ENCODE data around the gene MESP2.

Gene MESP2

DNA sequence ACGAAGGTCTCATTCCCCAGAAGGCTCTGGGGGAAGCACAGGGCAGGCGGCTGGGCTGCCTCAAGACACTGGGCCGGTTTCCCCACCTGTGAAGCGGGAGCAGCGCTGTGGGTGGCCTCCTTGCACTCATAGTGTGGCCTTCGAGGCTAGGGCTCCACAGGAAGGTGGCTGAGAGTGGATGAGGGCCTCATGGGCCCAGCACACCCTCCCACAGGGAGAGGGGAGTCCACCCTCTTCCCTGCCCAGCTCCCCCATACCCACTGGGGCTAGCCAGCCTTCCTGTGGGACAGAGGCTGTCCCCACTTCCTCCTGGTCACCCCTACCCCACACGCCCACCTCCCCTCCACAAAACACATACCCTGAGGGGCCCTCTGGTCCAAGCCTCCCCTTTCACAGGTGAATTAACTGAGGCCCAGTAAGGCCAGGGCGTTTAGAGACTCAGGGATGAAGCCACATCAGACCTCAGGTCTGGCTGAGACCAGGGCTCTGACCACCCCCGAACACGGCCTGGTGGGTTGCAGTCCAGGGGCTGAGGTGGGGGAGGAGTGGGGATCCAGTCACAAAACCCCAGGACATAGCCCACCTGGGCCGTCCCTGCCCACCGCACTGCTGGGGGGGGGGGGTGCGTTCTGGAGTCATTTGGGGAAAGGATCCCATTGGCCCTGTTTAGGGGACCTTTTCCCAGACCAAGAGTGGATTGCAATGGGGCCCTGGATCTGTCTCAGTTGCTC lies 37.4 kb downstream of the MESP2 start:
- peak overlapping the region; percentile 91 for H3K4me3 ChIP-seq (replicated peaks; ENCODE audit: low read depth, low read length)
- TF ChIP-seq, protein P1, sequence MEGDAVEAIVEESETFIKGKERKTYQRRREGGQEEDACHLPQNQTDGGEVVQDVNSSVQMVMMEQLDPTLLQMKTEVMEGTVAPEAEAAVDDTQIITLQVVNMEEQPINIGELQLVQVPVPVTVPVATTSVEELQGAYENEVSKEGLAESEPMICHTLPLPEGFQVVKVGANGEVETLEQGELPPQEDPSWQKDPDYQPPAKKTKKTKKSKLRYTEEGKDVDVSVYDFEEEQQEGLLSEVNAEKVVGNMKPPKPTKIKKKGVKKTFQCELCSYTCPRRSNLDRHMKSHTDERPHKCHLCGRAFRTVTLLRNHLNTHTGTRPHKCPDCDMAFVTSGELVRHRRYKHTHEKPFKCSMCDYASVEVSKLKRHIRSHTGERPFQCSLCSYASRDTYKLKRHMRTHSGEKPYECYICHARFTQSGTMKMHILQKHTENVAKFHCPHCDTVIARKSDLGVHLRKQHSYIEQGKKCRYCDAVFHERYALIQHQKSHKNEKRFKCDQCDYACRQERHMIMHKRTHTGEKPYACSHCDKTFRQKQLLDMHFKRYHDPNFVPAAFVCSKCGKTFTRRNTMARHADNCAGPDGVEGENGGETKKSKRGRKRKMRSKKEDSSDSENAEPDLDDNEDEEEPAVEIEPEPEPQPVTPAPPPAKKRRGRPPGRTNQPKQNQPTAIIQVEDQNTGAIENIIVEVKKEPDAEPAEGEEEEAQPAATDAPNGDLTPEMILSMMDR (IDR thresholded peaks at IDR 0.05; ENCODE audit: low read depth, low read length, missing control alignments): no peak

DNA sequence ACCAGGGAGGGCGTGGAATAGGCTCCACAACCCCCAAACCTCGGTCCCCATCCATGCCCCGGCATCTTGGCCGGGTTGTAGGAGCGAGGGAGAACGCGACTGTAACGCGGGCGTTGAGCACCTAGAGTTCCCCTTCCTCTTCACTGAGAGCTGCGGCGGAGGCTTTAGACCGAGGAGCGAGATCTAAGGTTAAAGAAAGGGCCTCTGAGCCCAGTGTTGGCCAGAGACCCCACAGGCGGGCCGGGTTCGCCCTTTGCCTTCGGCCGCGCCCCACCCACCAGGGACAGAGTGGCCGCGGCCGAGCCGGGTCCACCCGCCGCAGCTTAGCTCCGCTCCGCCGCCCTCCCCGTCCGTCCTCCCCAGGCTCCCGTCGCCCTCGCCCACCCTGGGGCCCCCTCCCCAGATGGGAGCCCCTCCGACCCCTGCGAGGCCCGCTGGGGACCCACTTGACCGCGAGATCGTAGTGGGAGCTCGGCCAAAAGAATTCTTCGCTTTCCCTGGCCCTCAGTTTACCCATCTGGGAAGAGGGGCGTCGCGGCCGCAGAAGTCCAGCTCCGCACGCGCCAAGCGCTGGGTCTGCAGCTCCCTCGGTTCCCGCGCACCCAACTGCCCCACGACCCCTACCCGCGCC lies 38.1 kb downstream of the MESP2 start:
- peak overlapping the region; percentile 91 for H3K4me3 ChIP-seq (replicated peaks; ENCODE audit: low read depth, low read length)
- TF ChIP-seq, protein P1 (IDR thresholded peaks at IDR 0.05; ENCODE audit: low read depth, low read length, missing control alignments): no peak
- no peak for DNase-seq (ENCODE audit: extremely low read depth, low read depth)

More for the DNA sequence above, 37.4 kb downstream of the MESP2 start:
- DNase-seq (ENCODE audit: extremely low read depth, low read depth): no peak

DNA sequence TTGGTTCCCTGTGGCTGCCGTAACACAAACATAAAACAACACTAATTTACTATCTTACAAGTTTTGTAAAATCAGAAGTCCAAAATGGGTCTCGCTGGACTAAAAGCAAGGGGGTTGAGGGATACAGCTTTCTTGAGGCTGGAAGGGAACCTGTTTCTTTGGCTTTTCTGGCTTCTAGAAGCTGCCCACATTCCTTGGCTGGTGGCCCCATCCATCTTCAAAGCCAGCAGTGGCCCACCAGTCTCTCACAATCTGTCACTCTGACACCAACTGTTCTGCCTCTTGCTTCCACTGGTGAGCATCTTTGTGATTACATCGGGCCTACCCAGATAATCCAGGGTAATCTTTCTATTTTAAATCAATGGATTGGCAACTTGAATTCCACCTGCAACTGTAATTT lies 39.6 kb downstream of the MESP2 start:
- DNase-seq (ENCODE audit: extremely low read depth, low read depth): no peak
- no peak overlapping the region for H3K4me3 ChIP-seq (replicated peaks; ENCODE audit: low read depth, low read length)
- TF ChIP-seq, protein P1 (IDR thresholded peaks at IDR 0.05; ENCODE audit: low read depth, low read length, missing control alignments): no peak

DNA sequence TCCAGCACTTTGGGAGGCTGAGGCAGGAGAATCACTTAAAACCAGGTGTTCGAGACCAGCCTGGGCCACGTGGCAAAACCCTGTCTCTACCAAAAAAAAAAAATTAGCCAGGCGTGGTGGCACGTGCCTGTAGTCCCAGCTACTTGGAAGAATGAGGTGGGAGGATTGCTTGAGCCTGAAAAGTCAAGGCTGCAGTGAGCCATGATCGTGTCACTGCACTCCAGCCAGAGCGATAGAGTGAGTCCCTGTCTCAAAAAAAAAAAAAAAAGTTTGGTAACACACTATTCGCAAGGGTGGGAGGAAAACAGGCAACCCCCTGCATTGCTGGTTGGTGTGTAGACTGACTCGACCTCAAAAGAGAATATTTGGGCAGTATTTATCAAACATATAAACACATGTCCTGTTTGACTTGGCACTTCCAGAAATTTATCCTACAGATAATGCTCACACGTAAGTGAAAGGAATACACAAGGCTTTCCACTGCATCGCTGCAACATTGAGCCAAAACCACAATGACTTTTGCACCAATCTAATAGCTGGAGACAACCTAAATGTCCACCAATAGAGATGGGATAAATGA lies 41.7 kb downstream of the MESP2 start:
- TF ChIP-seq, protein P1 (IDR thresholded peaks at IDR 0.05; ENCODE audit: low read depth, low read length, missing control alignments): no peak
- H3K4me3 ChIP-seq (replicated peaks; ENCODE audit: low read depth, low read length): no peak overlapping the region
- no peak for DNase-seq (ENCODE audit: extremely low read depth, low read depth)

DNA sequence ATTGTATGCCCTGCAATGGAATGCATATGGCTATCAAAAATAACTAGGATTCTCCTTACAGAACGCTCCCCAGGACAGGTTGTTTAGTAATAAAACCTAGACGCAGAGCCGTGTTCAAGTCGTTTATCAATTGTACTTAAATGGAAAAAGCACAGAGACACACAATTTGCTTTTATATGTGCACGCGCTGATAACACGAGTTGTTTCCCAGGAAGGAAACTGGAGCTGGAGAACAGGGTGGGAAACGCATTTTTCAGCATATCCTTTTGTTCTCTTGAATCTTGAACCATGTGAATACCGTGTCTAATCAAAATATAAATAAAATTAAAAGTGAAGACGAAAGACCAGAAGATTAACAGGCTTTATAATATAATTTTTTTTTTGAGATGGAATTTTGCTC lies 42.2 kb downstream of the MESP2 start:
- no peak overlapping the region for H3K4me3 ChIP-seq (replicated peaks; ENCODE audit: low read depth, low read length)
- TF ChIP-seq, protein P1 (IDR thresholded peaks at IDR 0.05; ENCODE audit: low read depth, low read length, missing control alignments): no peak
- DNase-seq (ENCODE audit: extremely low read depth, low read depth): no peak

DNA sequence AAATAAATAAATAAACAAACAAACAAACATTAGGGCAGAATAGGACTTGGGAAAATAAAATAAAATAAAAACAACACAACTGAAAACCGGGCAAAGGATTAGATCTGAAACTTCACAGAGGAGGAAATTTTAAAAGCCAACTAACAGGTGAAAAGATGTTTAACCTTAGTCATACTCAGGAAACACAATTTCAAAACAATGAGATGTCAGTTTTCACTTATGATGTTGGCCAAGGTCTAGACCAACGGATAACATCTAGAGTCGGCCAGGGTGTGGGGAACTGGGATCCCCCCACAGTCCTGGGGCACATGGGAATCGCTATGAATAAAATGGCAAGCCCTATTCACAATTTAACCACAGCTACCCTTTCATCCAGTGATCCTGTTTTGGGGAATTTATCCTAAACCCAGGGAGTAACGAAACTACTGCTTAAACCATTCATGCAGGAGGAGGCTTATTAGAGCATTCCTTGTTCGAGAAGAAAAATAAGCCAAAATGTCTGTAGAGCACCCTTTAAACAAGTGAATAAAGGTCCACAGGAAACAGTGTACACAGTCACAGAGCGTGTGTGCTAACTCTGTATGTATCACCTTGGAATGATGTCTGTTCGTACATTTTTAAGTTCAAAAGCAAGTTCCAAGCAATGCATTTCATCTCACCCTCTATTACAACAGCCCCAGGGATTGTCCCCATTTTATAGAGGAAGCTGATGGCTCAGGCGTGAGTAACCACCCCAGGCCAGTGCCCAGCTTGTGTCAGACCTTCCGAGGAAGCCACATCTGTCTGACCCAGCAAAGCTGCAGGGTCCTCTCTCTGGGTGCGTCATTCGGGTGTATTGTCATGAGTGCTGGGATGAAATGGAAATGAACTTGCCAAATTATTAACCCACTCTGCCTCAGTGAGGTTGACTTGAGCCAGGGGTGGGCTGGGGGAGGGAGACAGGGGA lies 44.8 kb downstream of the MESP2 start:
- TF ChIP-seq, protein P1 (IDR thresholded peaks at IDR 0.05; ENCODE audit: low read depth, low read length, missing control alignments): no peak

More for the DNA sequence above, 44.8 kb downstream of the MESP2 start:
- no peak overlapping the region for H3K4me3 ChIP-seq (replicated peaks; ENCODE audit: low read depth, low read length)
- no peak for DNase-seq (ENCODE audit: extremely low read depth, low read depth)

All from HFF-Myc (cell line).